C4-2B (cell line): ENCODE results near the gene ITPKC.

ENCODE experiments used
- CTCF ChIP-seq: fragments of 450-650 bp; conservative IDR thresholded peaks from 2 replicates; pipeline ENCODE4 v1.5.1; 2017; ENCODE audit warnings: mild to moderate bottlenecking
- ZFX ChIP-seq: fragments of 450-650 bp; IDR thresholded peaks from 2 replicates; pipeline ENCODE4 v1.6.1; 2017

GRCh38 chr19:40783711-40784110 is 66.8 kb downstream of the ITPKC start:
- TF ChIP-seq CTCF (no peak), ZFX (no peak)
